Smooth muscle cell (in vitro differentiated cells): ENCODE data around the gene UQCRQ. TPM values are rescaled to one million over a fixed set of nuclear protein-coding genes. Genes with fewer than 3 reads are reported as not detected.

Source experiments
- DNase-seq: peaks from one replicate; lab custom pipeline; 2025; ENCODE audit not compliant: unreplicated experiment; lab: John Stamatoyannopoulos, UW
- H2AFZ ChIP-seq: fragments of 200-600 bp; sonication (generic); 2 replicates; pipeline ENCODE4 v1.6.0; 2016; ENCODE audit warnings: antibody characterized with exemption, low read depth, mild to moderate bottlenecking
- H3F3A ChIP-seq: fragments of 200-600 bp; sonication (generic); 2 replicates; pipeline ENCODE4 v1.6.0; 2017; ENCODE audit warnings: antibody characterized with exemption, low read depth
- H3K27ac ChIP-seq: fragments of 200-600 bp; sonication (generic); 2 replicates; pipeline ENCODE4 v1.5.1; 2016; ENCODE audit warnings: low read depth, mild to moderate bottlenecking
- H3K27me3 ChIP-seq: fragments of 200-600 bp; sonication (generic); 2 replicates; pipeline ENCODE4 v1.6.1; 2016; ENCODE audit warnings: low read depth, mild to moderate bottlenecking
- H3K36me3 ChIP-seq: fragments of 200-600 bp; sonication (generic); 2 replicates; pipeline ENCODE4 v1.5.1; 2016; ENCODE audit warnings: low read depth
- H3K4me1 ChIP-seq: fragments of 200-600 bp; sonication (generic); 2 replicates; pipeline ENCODE4 v1.5.1; 2016; ENCODE audit warnings: low read depth
- H3K4me2 ChIP-seq: fragments of 200-600 bp; sonication (generic); 2 replicates; pipeline ENCODE4 v1.6.0; 2016; ENCODE audit warnings: mild to moderate bottlenecking
- H3K4me3 ChIP-seq: fragments of 200-600 bp; sonication (generic); 2 replicates; pipeline ENCODE4 v1.5.1; 2016; ENCODE audit warnings: mild to moderate bottlenecking
- H3K79me2 ChIP-seq: fragments of 200-600 bp; sonication (generic); 2 replicates; pipeline ENCODE4 v1.6.0; 2016; ENCODE audit warnings: low read depth, mild to moderate bottlenecking
- H3K9ac ChIP-seq: fragments of 200-600 bp; sonication (generic); 2 replicates; pipeline ENCODE4 v1.6.0; 2016; ENCODE audit warnings: low read depth
- H3K9me3 ChIP-seq: fragments of 200-600 bp; sonication (generic); replicated peaks from 2 replicates; pipeline ENCODE4 v1.5.1; 2016; ENCODE audit warnings: low read depth
- H4K20me1 ChIP-seq: fragments of 200-600 bp; sonication (generic); 2 replicates; pipeline ENCODE4 v1.6.0; 2016; ENCODE audit warnings: low read depth
- WGBS: methylation state at CpG from one replicate; pipeline ENCODE4 v1.1.7; 2016; ENCODE audit warnings: low lambda C conversion rate; 5-methylcytosine and 5-hydroxymethylcytosine counted together
- polyA plus RNA-seq: library from polyadenylated mRNA; unstranded; fragments of >200 nt; fragmentation: Nextera tagmentation; extraction: Ambion mirVana; gene quantifications from 2 replicates; pipeline ENCODE4 v1.2.1, GENCODE V29; 2016
- small RNA-seq: library from RNA; depleted of rRNA; stranded (forward); fragments of <200 nt; gene quantifications from one replicate; pipeline ENCODE3, GENCODE V24; 2014
- total RNA-seq: library from RNA; depleted of rRNA; stranded (reverse); fragments of >200 nt; gene quantifications from 2 replicates; pipeline ENCODE4 v1.2.3, GENCODE V29; 2014
- TF ChIP-seq, protein P1 (sequence below): fragments of 200-600 bp; sonication (generic); IDR thresholded peaks from 2 replicates; pipeline ENCODE4 v1.5.1; 2017; ENCODE audit warnings: borderline replicate concordance, mild to moderate bottlenecking, antibody characterized with exemption; ENCODE audit not compliant: insufficient read depth, poor library complexity, severe bottlenecking

The UQCRQ gene
- total and polyA plus RNA-seq, 2 experiments from 2014 or later, result 137 to 1,128 TPM

DNA sequence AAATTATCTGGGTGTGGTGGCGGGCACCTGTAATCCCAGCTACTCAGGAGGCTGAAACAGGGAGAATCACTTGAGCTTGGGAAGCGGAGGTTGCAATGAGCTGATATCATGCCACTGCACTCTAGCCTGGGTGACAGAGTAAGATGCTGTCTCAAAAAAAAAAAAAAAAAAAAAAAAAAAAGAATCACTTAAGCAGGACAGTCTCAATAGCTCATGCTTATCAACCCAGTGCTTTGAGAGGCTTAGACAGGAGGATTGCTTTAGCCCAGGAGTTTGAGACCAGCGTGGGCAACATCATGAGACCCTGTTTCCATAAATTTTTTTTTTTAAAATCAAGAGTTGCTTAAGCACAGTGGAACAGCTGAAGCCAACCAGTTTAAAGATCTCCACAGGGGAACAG lies 49.6 kb downstream of the UQCRQ start:
- Histone ChIP-seq H3K27ac (no peak overlapping the region), H3K4me1 (no peaks in the 10 kb centered on the region), H3K4me3 (no peak overlapping the region), H3K9ac (no peak overlapping the region), H4K20me1 (peaks cover 100% of the 10 kb centered on the region), H3K9me3 (no peaks in the 10 kb centered on the region), H3F3A (peaks cover 11% of the 10 kb centered on the region), H2AFZ (no peak overlapping the region), H3K27me3 (no peaks in the 10 kb centered on the region), H3K4me2 (no peak overlapping the region), H3K79me2 (peaks cover 95% of the 10 kb centered on the region), H3K36me3 (peaks cover 13% of the 10 kb centered on the region)
- TF ChIP-seq, protein P1, sequence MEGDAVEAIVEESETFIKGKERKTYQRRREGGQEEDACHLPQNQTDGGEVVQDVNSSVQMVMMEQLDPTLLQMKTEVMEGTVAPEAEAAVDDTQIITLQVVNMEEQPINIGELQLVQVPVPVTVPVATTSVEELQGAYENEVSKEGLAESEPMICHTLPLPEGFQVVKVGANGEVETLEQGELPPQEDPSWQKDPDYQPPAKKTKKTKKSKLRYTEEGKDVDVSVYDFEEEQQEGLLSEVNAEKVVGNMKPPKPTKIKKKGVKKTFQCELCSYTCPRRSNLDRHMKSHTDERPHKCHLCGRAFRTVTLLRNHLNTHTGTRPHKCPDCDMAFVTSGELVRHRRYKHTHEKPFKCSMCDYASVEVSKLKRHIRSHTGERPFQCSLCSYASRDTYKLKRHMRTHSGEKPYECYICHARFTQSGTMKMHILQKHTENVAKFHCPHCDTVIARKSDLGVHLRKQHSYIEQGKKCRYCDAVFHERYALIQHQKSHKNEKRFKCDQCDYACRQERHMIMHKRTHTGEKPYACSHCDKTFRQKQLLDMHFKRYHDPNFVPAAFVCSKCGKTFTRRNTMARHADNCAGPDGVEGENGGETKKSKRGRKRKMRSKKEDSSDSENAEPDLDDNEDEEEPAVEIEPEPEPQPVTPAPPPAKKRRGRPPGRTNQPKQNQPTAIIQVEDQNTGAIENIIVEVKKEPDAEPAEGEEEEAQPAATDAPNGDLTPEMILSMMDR, result no peak
- WGBS, result 89% methylated on average over 3 of the region's 3 CpGs
- DNase-seq, result no peak

Small RNA genes within 50 kb of the gene (small RNA-seq; reads per million reads assigned to genes)
- not detected for gene RNA5SP192

Other genes with a start within 250 kb of the UQCRQ start
- gene IL13, start 208.5 kb upstream of the UQCRQ start, total RNA-seq, result 0.18 and 0.63 TPM in 2 replicates
- 0.70 TPM in 1 of 2 replicates, not detected in the other for gene IL13, start 208.5 kb upstream of the UQCRQ start, polyA plus RNA-seq
- not detected in 2 replicates for gene IL4, start 192.7 kb upstream of the UQCRQ start, total RNA-seq
- not detected in 2 replicates for gene IL4, start 192.7 kb upstream of the UQCRQ start, polyA plus RNA-seq
- 16.0 and 21.4 TPM in 2 replicates for gene KIF3A, start 129.1 kb upstream of the UQCRQ start, total RNA-seq
- gene KIF3A, start 129.1 kb upstream of the UQCRQ start, polyA plus RNA-seq, result 12.6 and 18.4 TPM in 2 replicates
- gene CCNI2, start 119.2 kb upstream of the UQCRQ start, total RNA-seq, result 0.36 and 0.81 TPM in 2 replicates
- gene CCNI2, start 119.2 kb upstream of the UQCRQ start, polyA plus RNA-seq, result 0.41 and 1.7 TPM in 2 replicates
- gene SEPTIN8, start 89.4 kb upstream of the UQCRQ start, total RNA-seq, result 68.1 and 71.5 TPM in 2 replicates
- gene SEPTIN8, start 89.4 kb upstream of the UQCRQ start, polyA plus RNA-seq, result 26.3 and 27.6 TPM in 2 replicates
- 1.5 and 2.2 TPM in 2 replicates for gene SOWAHA, start 53.3 kb upstream of the UQCRQ start, total RNA-seq
- gene SOWAHA, start 53.3 kb upstream of the UQCRQ start, polyA plus RNA-seq, result 0.43 and 0.71 TPM in 2 replicates
- gene SHROOM1, start 36.0 kb upstream of the UQCRQ start, total RNA-seq, result 3.0 and 12.0 TPM in 2 replicates
- 5.9 and 10.2 TPM in 2 replicates for gene SHROOM1, start 36.0 kb upstream of the UQCRQ start, polyA plus RNA-seq
- gene GDF9, start 173 bp upstream of the UQCRQ start, total RNA-seq, result 1.9 and 2.3 TPM in 2 replicates
- gene GDF9, start 173 bp upstream of the UQCRQ start, polyA plus RNA-seq, result 0.46 and 0.66 TPM in 2 replicates
- 0.27 and 0.45 TPM in 2 replicates for gene LEAP2, start 7.0 kb downstream of the UQCRQ start, total RNA-seq
- gene LEAP2, start 7.0 kb downstream of the UQCRQ start, polyA plus RNA-seq, result 0.55 and 3.2 TPM in 2 replicates
- 137 TPM in 2 replicates for gene AFF4, start 97.0 kb downstream of the UQCRQ start, total RNA-seq
- gene AFF4, start 97.0 kb downstream of the UQCRQ start, polyA plus RNA-seq, result 27.8 and 43.4 TPM in 2 replicates
- gene ZCCHC10, start 159.9 kb downstream of the UQCRQ start, total RNA-seq, result 33.0 and 33.4 TPM in 2 replicates
- 28.4 and 41.0 TPM in 2 replicates for gene ZCCHC10, start 159.9 kb downstream of the UQCRQ start, polyA plus RNA-seq
- gene HSPA4, start 185.4 kb downstream of the UQCRQ start, total RNA-seq, result 90.3 and 115 TPM in 2 replicates
- gene HSPA4, start 185.4 kb downstream of the UQCRQ start, polyA plus RNA-seq, result 65.1 and 73.2 TPM in 2 replicates